Right lobe of liver (tissue), 4 donors: ENCODE results near the gene KDM2B.

ENCODE experiments used
- POLR2A ChIP-seq: fragments of 450-650 bp; IDR thresholded peaks from one replicate; pipeline ENCODE4 v1.6.1; 2017; ENCODE audit warnings: antibody characterized with exemption, mild to moderate bottlenecking
- TF ChIP-seq, protein P1 (sequence below), 4 donors: fragments of 200-600 bp in 3 of 4; fragments of 450-650 bp in 1 of 4; IDR thresholded peaks; one replicate each; pipeline versions ENCODE4 v1.5.1 to v1.8.0; 2016 to 2022; ENCODE audit warnings: antibody characterized with exemption in 4 of 4, mild to moderate bottlenecking in 2 of 4
- donor health status: DM: no; HTN: no; CAD: no.
- donor health status: DM: no; HTN: no; CAD: no.
- donor health status: DM: no; HTN: yes; CAD: no.

DNA sequence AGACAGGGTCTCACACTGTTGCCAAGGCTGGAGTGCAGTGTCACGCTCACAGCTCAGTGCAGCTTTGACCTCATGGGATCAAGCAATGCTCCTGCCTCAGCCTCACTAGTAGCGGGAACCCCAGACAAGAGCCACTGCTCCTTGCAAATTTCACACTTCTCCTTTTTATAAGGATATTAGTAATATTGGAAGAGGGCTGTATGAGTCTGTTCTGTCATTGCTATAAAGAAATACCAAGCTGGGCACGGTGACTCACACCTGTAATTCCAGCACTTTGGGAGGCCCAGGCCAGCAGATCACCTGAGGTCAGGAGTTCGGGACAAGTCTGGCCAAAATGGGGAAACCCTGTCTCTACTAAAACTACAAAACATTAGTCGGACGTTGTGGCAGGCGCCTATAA lies 32.6 kb upstream of the KDM2B start:
- TF ChIP-seq, protein P1, sequence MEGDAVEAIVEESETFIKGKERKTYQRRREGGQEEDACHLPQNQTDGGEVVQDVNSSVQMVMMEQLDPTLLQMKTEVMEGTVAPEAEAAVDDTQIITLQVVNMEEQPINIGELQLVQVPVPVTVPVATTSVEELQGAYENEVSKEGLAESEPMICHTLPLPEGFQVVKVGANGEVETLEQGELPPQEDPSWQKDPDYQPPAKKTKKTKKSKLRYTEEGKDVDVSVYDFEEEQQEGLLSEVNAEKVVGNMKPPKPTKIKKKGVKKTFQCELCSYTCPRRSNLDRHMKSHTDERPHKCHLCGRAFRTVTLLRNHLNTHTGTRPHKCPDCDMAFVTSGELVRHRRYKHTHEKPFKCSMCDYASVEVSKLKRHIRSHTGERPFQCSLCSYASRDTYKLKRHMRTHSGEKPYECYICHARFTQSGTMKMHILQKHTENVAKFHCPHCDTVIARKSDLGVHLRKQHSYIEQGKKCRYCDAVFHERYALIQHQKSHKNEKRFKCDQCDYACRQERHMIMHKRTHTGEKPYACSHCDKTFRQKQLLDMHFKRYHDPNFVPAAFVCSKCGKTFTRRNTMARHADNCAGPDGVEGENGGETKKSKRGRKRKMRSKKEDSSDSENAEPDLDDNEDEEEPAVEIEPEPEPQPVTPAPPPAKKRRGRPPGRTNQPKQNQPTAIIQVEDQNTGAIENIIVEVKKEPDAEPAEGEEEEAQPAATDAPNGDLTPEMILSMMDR (IDR thresholded peaks at IDR 0.05): no peak
- no peak for TF ChIP-seq POLR2A
